H1 (cell line): ENCODE measurements around the gene ZWILCH. TPM values are rescaled to one million over a fixed set of nuclear protein-coding genes. Genes with fewer than 3 reads are reported as not detected.

Experiments used
- KDM4A ChIP-seq: IDR thresholded peaks from one replicate; pipeline ENCODE4 v1.7.1; 2012; ENCODE audit warnings: low read depth, mild to moderate bottlenecking, moderate library complexity, low read length, inconsistent platforms; ENCODE audit not compliant: severe bottlenecking
- RNF2 ChIP-seq: fragments of 200-900, 300-1000 bp; sonication (generic); IDR thresholded peaks from 2 replicates; pipeline ENCODE4 v1.7.1; 2016; ENCODE audit warnings: borderline replicate concordance, low read depth, mild to moderate bottlenecking, antibody characterized with exemption, low read length; ENCODE audit not compliant: poor library complexity, severe bottlenecking; ENCODE audit errors: missing control alignments
- polyA plus RNA-seq, 7 experiments: library from polyadenylated mRNA; depleted of rRNA in 3 of 7; stranded (reverse) in 5 of 7; unstranded in 2 of 7; fragments of >200 nt in 5 of 7; fragments of 200-250 nt in 2 of 7; gene quantifications; 1 replicate in 5 of 7; 2 replicates in 1 of 7; 4 replicates in 1 of 7; pipeline versions ENCODE4 v1.2.1 to v1.2.3, GENCODE V29; 2011 to 2013; ENCODE audit warnings: missing spikeins in 2 of 7, mixed read lengths in 2 of 7
- total RNA-seq: library from RNA; stranded (reverse); fragmentation: NEBNext Ultra II Directional; extraction: Animal tissue kit (Norgen Biotek cat#: 25700); gene quantifications from 2 replicates; pipeline ENCODE4 v1.2.1, GENCODE V29; 2021

ZWILCH gene
- total and polyA plus RNA-seq, 2 of the 8 experiments (the other 6 are each of a cell fraction or from before 2014, with no cell fraction given): 18.1 to 61.5 TPM

DNA sequence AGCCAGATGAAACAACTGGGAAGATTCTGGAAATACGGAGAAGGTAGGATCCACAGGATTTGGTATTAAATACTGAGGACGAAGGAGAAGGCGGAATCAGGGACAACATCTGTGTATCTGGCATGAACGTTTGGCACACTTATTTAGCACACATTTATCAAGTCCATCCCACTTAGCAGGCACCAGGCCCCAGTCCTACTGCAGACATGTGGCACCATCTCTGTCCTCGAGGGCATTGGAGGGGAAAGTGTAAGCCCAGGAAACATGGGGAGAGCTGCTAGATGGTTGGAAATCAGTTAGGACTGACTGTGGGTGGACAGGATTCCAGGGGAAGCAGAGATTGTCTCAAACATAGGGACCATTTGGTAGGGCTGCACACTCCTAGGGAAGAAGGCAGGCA is 89.7 kb downstream of the ZWILCH start (continued):
- TF ChIP-seq KDM4A: no peak
- no peak for TF ChIP-seq RNF2
